ENCODE measurements around the gene SCN2B.

GRCh38 chr11:118221419-118221818 lies 45.0 kb upstream of the SCN2B start:
- no peak for TF ChIP-seq CTCF (IDR thresholded peaks at IDR 0.05; ENCODE audit: poor library complexity, severe bottlenecking)
- TF ChIP-seq POLR2AphosphoS5 (IDR thresholded peaks at IDR 0.05) = no peak
- no peak for TF ChIP-seq EP300 (conservative IDR thresholded peaks at IDR 0.05; ENCODE audit: poor library complexity, severe bottlenecking)
- TF ChIP-seq SMC3 (conservative IDR thresholded peaks at IDR 0.05; ENCODE audit: poor library complexity) = no peak
- no peak for TF ChIP-seq REST (IDR thresholded peaks at IDR 0.05; ENCODE audit: borderline replicate concordance)
- no peak for TF ChIP-seq RAD21 (conservative IDR thresholded peaks at IDR 0.05)
- no peak for TF ChIP-seq MXI1 (conservative IDR thresholded peaks at IDR 0.05; ENCODE audit: poor library complexity, severe bottlenecking)
- TF ChIP-seq EZH2 (IDR thresholded peaks at IDR 0.05; ENCODE audit: borderline replicate concordance, insufficient read depth, low read length, poor library complexity, severe bottlenecking) = no peak

All from neural cell (in vitro differentiated cells).